Gastroesophageal sphincter (tissue), 3 donors: Measurements from ENCODE around the gene WRAP53.

ENCODE experiments used
- CTCF ChIP-seq, 4 experiments: fragments of 200-600 bp in 2 of 4; fragments of 450-650 bp in 2 of 4; sonication (generic) in 1 of 4; IDR thresholded peaks; one replicate each; pipeline ENCODE4 v1.5.1; 2017 to 2019; ENCODE audit warnings: antibody characterized with exemption in 4 of 4, mild to moderate bottlenecking in 2 of 4, moderate library complexity in 2 of 4
- POLR2A ChIP-seq, 2 donors: fragments of 450-650 bp; IDR thresholded peaks; one replicate each; pipeline ENCODE4 v1.6.1; 2017; ENCODE audit warnings: antibody characterized with exemption in 2 of 2, mild to moderate bottlenecking in 2 of 2, moderate library complexity in 1 of 2
- POLR2AphosphoS5 ChIP-seq: sonication (generic); formaldehyde crosslinking; IDR thresholded peaks from one replicate; pipeline ENCODE4 v1.6.1; 2017; ENCODE audit warnings: antibody characterized with exemption

DNA sequence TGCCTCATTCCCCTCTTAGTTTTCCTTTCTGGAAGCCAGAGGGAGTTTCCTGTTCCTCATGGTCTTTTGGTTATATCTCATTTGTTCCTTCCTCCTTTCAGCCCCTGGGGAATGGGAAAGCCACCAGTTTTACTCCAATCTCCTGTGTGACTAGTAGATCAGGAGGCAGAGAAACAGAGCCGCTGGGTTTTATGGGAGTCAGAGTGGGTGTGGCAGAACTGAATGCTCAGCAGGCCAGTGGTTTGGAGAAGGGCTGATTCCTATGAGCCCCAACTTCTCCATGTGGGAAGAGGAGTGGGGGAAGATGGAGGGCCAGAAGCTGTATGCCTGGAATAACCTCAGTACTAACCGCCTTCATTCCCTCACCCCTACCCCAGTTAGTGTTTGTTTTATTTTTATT lies 33.3 kb downstream of the WRAP53 start:
- no peak for TF ChIP-seq CTCF (IDR thresholded peaks at IDR 0.05)
- TF ChIP-seq POLR2A (IDR thresholded peaks at IDR 0.05) = no peak
- no peak for TF ChIP-seq POLR2AphosphoS5
